Activated CD8-positive, alpha-beta T cell treated with anti-CD3 and anti-CD28 coated beads, Interleukin-2, amount 10 ng/mL, durations not matched to agents 7 days and 5 days (primary cell): ENCODE data around the gene CSNK1D. TPM values are rescaled to one million over a fixed set of nuclear protein-coding genes. Genes with fewer than 3 reads are reported as not detected.
"Not testable (repeated sequence)": the region's sequence is repeated elsewhere in the genome, so short reads cannot be mapped to it uniquely, and the experiment has no call there.

Experiments used
- ATAC-seq: fragments of 150-1000 bp; cut with Tn5 transposase; one replicate; pipeline ENCODE4 v1.10.0; 2021; ENCODE audit warnings: moderate library complexity
- CTCF ChIA-PET: fragments of 350-600 bp; sonication (Branson Sonifier 250); formaldehyde crosslinking; loops from one replicate; lab custom pipeline; 2021; ENCODE audit warnings: antibody characterized with exemption; lab: Charles Lee
- POLR2A ChIA-PET: fragments of 350-600 bp; sonication (Branson Sonifier 250); formaldehyde crosslinking; loops from one replicate; lab custom pipeline; 2021; ENCODE audit warnings: antibody characterized with exemption; lab: Charles Lee
- DNase-seq: peaks from one replicate; pipeline ENCODE4 v3.0.0-alpha.2; 2020
- H3K27ac Mint-ChIP-seq: one replicate; pipeline ENCODE4 v1.8.0; 2021; ENCODE audit warnings: mild to moderate bottlenecking, mixed read lengths
- H3K27me3 Mint-ChIP-seq: one replicate; pipeline ENCODE4 v1.8.0; 2021; ENCODE audit warnings: low read depth, mixed read lengths
- H3K36me3 Mint-ChIP-seq: one replicate; pipeline ENCODE4 v1.8.0; 2021; ENCODE audit warnings: low read depth, mixed read lengths
- H3K4me1 Mint-ChIP-seq: one replicate; pipeline ENCODE4 v1.8.0; 2021; ENCODE audit warnings: low read depth, mixed read lengths
- H3K4me3 Mint-ChIP-seq: one replicate; pipeline ENCODE4 v1.8.0; 2021; ENCODE audit warnings: mild to moderate bottlenecking, mixed read lengths
- H3K9me3 Mint-ChIP-seq: one replicate; pipeline ENCODE4 v1.8.0; 2022; ENCODE audit warnings: mixed read lengths; ENCODE audit not compliant: insufficient read depth
- total RNA-seq, 2 experiments: library from RNA; stranded (reverse); gene quantifications; one replicate each; pipeline ENCODE4 v1.2.3, GENCODE V29; 2021

CSNK1D gene
- total RNA-seq, 2 experiments from 2014 or later, result 99.5 to 111 TPM

DNA sequence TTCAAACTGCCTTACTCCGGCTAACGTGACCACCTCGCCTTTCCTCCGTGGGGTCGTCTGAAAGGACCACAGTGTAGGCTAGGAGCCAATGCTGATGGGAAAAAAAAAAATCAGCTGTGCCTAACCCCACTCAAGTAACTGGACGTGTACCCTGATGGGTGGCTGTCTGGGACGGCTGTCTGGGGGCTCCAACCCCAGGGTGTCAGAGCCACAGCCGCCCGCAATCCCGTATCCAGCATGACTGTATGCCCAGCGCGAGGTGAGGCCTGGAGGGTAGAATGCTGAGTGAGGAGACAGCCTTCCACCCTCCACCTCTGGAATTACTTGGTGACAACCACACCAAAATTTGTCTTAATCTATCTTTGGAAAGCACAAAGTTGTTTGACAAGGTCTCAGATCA is 2.8 kb downstream of the CSNK1D start:
- POLR2A ChIA-PET, result interaction anchor here (1.0 kb wide), 1 partner anchor 26 kb away, joined by 3 read pairs; no protein-coding TSS in a partner anchor
- no peak overlapping the region for H3K27ac Mint-ChIP-seq

DNA sequence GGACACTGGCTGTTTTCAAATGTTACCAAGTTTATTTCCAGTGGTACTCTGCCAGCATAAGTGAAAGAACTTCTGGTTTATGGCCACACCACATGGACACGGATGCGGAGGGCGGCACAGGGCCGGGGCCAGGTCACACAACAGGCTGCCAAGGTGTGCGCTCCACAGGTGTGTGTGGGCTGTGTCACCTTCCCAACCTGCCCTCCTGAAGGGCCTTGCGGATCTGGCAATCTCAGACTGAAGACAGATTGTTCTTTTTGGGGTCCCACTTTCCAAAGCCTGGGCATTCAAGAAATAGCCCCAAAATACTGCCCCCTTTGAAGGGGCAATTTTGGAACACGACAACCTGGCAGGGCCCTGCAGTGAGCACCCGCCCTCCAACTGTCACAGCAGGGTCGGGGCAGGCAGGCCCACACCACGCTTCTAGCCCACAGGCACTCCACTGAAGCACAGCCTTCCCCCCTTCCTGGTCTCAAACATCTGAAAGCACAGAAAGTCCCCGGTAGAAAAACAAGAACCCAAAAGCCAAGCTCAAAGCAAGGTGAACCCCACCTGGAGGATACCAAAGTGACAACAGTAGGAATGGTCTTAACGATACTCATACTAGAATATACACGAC is 3.5 kb downstream of the CSNK1D start:
- Mint-ChIP-seq H3K36me3 (peaks cover 62% of the 10 kb centered on the region), H3K4me3 (no peak overlapping the region)
- no peak for ATAC-seq

More for the DNA sequence above, 2.8 kb downstream of the CSNK1D start:
- peaks cover 58% of the 10 kb centered on the region for H3K36me3 Mint-ChIP-seq
- ATAC-seq (no peak), DNase-seq (no peak)
- CTCF ChIA-PET, result interaction anchor here (1.1 to 1.2 kb wide), 2 partner anchors 34 to 50 kb away, joined by 3 to 5 read pairs; no protein-coding TSS in a partner anchor
- H3K4me3 Mint-ChIP-seq, result no peak overlapping the region
- no peaks in the 10 kb centered on the region for H3K27me3 Mint-ChIP-seq
- H3K4me1 Mint-ChIP-seq, result peaks cover 58% of the 10 kb centered on the region
- no peaks in the 10 kb centered on the region for H3K9me3 Mint-ChIP-seq

DNA sequence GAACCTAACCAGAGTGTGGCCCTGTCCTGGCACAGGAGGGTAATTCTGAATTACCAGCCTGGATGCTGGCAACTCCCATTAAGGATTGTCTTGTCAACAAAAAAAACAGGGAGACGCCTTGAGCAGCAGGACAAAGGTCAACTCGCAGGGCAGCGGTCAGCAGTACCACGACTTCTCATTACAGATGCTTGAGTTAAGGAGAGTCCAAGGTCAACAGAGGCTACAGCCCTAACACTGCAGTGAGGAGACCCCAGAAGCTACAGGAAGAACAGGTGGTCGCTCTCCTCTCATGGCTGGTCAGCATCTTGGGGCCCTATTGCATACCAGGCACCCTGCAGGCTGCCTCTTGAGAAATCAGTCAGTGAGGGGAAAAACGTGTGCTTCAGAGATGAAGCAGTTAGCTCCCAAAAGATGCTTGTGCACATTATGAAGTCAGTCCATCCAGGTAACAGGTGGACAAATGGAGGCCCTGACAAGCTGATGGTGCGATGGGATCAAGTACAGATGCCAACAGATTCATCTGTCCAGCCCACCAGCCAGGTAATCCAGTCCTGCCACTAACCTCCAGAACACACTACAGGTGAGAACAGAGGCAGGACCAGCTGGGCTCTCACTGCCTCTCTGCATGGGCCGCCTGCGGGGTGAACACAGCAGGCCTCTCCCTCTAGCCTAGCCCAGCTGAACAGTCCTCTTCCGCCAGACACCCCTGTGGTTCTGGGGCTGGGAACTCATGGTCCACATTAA is 4.2 kb downstream of the CSNK1D start:
- Mint-ChIP-seq H3K9me3 (no peaks in the 10 kb centered on the region), H3K27ac (peak overlapping the region; percentile 23), H3K4me3 (no peak overlapping the region), H3K4me1 (peaks cover 58% of the 10 kb centered on the region), H3K36me3 (peaks cover 69% of the 10 kb centered on the region), H3K27me3 (no peaks in the 10 kb centered on the region)
- ATAC-seq (no peak), DNase-seq (no peak)
- POLR2A ChIA-PET, result interaction anchor here (0.7 kb wide), 1 partner anchor 28 kb away, joined by 3 read pairs; no protein-coding TSS in a partner anchor
- CTCF ChIA-PET, result interaction anchor here (0.6 to 1.4 kb wide), 4 partner anchors 32 to 155 kb away, joined by 3 to 5 read pairs (median 4); no protein-coding TSS in a partner anchor

More for the DNA sequence above, 3.5 kb downstream of the CSNK1D start:
- Mint-ChIP-seq H3K4me1 (peaks cover 58% of the 10 kb centered on the region), H3K27me3 (no peaks in the 10 kb centered on the region), H3K27ac (peak overlapping the region; percentile 74), H3K9me3 (no peaks in the 10 kb centered on the region)
- POLR2A ChIA-PET, result no interaction called here
- no peak for DNase-seq
- CTCF ChIA-PET, result interaction anchor here (0.6 to 1.2 kb wide), 3 partner anchors 31 to 155 kb away, joined by 3 to 5 read pairs (median 3); no protein-coding TSS in a partner anchor

DNA sequence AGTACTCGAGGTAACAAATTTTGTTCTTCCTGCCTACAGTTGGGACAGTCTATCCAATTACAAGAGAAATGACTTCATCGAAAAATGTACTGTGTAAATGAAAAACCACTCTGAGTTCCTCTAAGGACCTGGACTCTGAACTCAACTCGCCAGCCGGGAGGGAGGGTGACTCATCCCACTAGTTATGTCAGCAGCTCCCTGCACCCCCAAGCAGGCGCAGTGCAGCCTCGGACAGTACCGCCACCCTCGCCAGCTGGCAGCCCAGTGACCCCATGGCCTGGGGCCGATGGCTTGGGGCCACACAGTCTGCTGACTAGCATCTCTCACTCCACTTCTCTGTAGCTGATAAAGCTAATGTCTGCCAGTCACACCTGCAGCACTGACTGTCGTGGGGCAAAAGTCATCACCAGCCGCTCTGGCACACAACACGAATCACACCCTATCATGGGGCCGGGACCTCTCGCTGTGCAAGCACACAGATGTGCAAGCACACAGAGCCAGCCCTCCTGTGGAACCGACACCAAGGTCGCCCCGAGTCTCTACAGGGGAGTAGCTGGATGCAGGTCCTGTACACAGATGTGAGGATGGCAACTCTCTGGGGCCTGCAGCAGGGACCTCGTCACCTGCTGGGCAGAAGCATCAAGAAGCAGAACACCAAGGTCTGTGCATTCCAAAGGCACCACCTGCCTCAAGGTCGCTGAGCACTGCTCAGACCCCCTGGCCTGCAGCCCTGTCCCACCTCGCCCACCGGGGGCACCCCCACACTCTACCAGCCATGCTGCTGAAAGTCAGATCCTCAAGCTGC is 5.7 kb downstream of the CSNK1D start:
- Mint-ChIP-seq H3K27ac (peak overlapping the region; percentile 64), H3K4me3 (no peak overlapping the region), H3K4me1 (peaks cover 58% of the 10 kb centered on the region), H3K36me3 (peaks cover 76% of the 10 kb centered on the region), H3K27me3 (no peaks in the 10 kb centered on the region), H3K9me3 (no peaks in the 10 kb centered on the region)
- CTCF ChIA-PET, result interaction anchor here (1.2 to 1.4 kb wide), 2 partner anchors 32 to 83 kb away, joined by 3 to 4 read pairs; no protein-coding TSS in a partner anchor
- DNase-seq (no peak), ATAC-seq (peak; percentile 45)
- POLR2A ChIA-PET, result no interaction called here

DNA sequence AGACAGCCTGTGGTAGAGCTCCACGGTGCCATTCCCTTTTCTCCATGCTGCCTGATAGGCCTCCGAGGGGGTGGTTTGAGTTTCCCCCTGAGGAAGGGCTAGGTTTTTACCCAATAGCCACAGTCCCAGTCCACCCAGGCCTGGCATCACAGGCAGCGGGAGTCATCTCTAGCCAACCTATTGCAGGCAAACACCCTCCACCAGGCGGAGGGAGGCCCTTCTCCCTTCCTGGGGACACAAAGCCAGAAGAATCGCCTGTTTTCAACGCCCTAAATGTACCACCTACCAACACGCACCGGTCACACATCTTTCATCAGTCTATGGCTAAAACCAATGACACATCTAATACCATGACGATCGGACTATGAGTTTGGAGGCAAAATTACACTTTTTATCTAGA is 7.4 kb downstream of the CSNK1D start:
- ChIA-PET CTCF (interaction anchor here (0.9 kb wide), 1 partner anchor 30 kb away, joined by 3 read pairs; no protein-coding TSS in a partner anchor), POLR2A (interaction anchor here (1.0 to 1.7 kb wide), 2 partner anchors 11 to 60 kb away, joined by 4 to 8 read pairs; no protein-coding TSS in a partner anchor)
- DNase-seq, result no peak

DNA sequence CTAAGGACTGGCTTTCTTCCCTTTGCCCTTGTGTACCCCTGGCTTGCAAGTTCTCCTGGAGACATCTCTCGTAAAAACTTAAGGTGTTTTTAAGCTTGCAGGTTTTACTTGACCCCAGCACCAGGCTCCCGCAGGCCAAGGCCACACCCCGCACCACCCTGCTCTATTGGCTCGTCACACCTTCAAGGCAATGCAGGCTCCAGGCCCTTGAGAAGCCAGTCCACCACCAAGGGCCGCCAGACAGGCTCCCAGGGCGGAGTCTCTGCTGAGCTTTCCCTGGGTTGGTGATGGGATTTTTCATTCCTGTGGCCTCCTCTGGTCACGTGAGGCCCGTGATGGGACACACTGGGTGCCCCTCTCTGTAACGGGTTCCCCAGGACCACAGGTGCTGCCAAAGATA is 9.9 kb downstream of the CSNK1D start:
- Mint-ChIP-seq H3K9me3 (no peaks in the 10 kb centered on the region), H3K36me3 (peaks cover 77% of the 10 kb centered on the region), H3K4me3 (no peak overlapping the region), H3K4me1 (peaks cover 22% of the 10 kb centered on the region), H3K27me3 (no peaks in the 10 kb centered on the region), H3K27ac (no peak overlapping the region)
- ChIA-PET CTCF (no interaction called here), POLR2A (no interaction called here)
- DNase-seq (no peak), ATAC-seq (no peak)

More for the DNA sequence above, 7.4 kb downstream of the CSNK1D start:
- Mint-ChIP-seq H3K27ac (no peak overlapping the region), H3K9me3 (no peaks in the 10 kb centered on the region), H3K27me3 (no peaks in the 10 kb centered on the region), H3K4me3 (no peak overlapping the region), H3K36me3 (peaks cover 79% of the 10 kb centered on the region), H3K4me1 (peaks cover 44% of the 10 kb centered on the region)
- no peak for ATAC-seq

DNA sequence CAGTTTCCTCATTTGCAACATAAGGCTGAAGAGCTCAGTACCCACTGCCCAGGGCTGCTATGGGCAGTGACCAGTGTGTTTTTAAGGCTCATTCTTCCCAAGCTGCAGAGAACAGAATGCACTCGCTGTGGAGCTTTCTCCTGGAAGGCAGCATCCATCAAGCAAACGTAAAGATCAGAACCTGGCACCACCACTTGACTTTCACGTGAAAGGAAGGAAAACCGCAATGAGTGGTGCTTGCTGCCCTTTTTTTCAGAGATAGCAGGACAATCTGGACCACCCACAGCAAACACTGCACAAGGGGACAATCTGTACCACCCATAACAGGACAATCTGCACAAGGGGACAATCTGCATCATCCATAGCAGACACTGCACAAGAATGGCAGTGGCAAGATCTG is 11.2 kb downstream of the CSNK1D start:
- Mint-ChIP-seq H3K27me3 (no peaks in the 10 kb centered on the region), H3K36me3 (peaks cover 77% of the 10 kb centered on the region), H3K9me3 (no peaks in the 10 kb centered on the region), H3K27ac (no peak overlapping the region), H3K4me3 (no peak overlapping the region), H3K4me1 (peaks cover 12% of the 10 kb centered on the region)
- CTCF ChIA-PET, result interaction anchor here (0.9 to 1.0 kb wide), 2 partner anchors 26 to 225 kb away, joined by 3 to 4 read pairs; partner anchors contain the start of gene DCXR
- POLR2A ChIA-PET, result interaction anchor here (0.7 kb wide), 1 partner anchor 23 kb away, joined by 3 read pairs; no protein-coding TSS in a partner anchor
- ATAC-seq (no peak), DNase-seq (no peak)

DNA sequence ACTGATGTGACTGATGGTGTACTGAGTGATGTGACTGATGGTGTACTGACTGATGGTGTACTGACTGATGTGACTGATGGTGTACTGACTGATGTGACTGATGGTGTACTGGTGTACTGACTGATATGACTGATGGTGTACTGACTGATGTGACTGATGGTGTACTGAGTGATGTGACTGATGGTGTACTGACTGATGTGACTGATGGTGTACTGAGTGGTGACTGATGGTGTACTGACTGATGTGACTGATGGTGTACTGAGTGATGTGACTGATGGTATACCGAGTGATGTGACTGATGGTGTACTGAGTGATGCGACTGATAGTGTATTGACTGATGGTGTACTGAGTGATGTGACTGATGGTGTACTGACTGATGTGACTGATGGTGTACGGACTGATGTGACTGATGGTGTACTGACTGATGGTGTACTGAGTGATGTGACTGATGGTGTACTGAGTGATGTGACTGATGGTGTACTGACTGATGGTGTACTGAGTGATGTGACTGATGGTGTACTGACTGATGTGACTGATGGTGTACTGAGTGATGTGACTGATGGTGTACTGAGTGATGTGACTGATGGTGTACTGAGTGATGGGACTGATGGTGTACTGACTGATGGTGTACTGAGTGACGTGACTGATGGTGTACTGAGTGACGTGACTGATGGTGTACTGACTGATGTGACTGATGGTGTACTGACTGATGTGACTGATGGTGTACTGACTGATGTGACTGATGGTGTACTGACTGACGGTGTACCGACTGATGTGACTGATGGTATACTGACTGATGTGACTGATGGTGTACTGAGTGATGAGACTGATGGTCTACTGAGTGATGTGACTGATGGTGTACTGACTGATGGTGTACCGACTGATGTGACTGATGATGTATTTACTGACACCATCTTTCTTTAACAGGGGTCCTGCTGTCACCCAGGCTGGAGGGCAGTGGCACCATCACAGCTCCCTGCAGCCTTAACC is 13.2 kb downstream of the CSNK1D start:
- H3K4me3 Mint-ChIP-seq, DNase-seq, CTCF ChIA-PET, ATAC-seq, H3K9me3 Mint-ChIP-seq, H3K27me3 Mint-ChIP-seq, H3K27ac Mint-ChIP-seq: not testable (repeated sequence)
- H3K36me3 Mint-ChIP-seq, result peaks cover 78% of the 10 kb centered on the region
- peaks cover 10% of the 10 kb centered on the region for H3K4me1 Mint-ChIP-seq
- POLR2A ChIA-PET, result interaction anchor here (0.9 kb wide), 1 partner anchor 18 kb away, joined by 3 read pairs; no protein-coding TSS in a partner anchor

DNA sequence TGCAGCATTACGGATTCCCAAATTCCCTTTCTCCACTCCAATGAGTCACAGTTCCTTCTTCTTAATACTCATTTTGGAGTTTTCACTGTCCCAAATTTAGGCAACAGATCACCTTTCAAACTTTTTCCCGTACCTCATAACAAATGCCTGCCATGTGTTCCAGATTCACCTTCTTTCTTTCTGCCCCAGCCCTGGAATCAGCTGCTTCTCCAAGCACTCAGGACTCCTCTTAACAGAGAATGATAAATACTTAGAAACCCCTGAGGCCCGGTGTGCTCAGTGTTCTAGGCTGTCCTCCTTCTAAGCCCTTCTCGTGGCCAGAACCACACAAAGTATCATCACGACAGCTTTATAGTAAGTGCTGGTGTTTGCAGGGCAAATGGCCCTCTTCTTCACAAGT is 14.9 kb downstream of the CSNK1D start:
- Mint-ChIP-seq H3K4me3 (no peak overlapping the region), H3K4me1 (peaks cover 10% of the 10 kb centered on the region), H3K27ac (peak overlapping the region; percentile 7), H3K36me3 (peaks cover 68% of the 10 kb centered on the region), H3K27me3 (no peaks in the 10 kb centered on the region), H3K9me3 (no peaks in the 10 kb centered on the region)
- POLR2A ChIA-PET, result no interaction called here
- ATAC-seq (no peak), DNase-seq (no peak)
- CTCF ChIA-PET, result no interaction called here

DNA sequence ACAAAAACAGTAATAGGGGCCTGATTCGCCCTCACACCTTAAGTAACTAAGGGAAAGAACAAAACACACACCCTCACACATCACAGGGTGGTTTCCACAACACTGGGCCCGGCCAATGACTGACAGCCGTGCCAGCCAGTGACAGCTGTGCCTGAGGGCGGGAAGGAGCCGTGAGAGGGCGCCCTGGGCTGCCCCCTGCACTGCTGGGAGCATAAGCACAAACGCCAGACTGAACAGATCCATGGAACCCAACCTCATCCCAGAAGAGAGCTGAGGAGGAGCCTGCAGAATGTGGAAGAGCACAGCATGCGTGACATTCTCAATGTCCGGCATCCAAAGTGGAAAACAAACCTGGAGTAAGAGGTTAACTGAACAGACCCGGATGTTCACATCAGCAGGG is 16.0 kb downstream of the CSNK1D start:
- POLR2A ChIA-PET, result interaction anchor here (0.6 kb wide), 1 partner anchor 194 kb away, joined by 3 read pairs; no protein-coding TSS in a partner anchor
- Mint-ChIP-seq H3K27ac (peak overlapping the region; percentile 71), H3K27me3 (no peaks in the 10 kb centered on the region), H3K9me3 (no peaks in the 10 kb centered on the region), H3K4me1 (peaks cover 10% of the 10 kb centered on the region), H3K36me3 (peaks cover 73% of the 10 kb centered on the region), H3K4me3 (no peak overlapping the region)
- peak; percentile 91 for ATAC-seq
- peak; percentile 55 for DNase-seq
- CTCF ChIA-PET, result interaction anchor here (1.6 kb wide), 1 partner anchor 64 kb away, joined by 4 read pairs; no protein-coding TSS in a partner anchor
